Left lung (tissue), 14 donors: ENCODE data around the gene SHCBP1L. TPM values are rescaled to one million over a fixed set of nuclear protein-coding genes. Genes with fewer than 3 reads are reported as not detected.

ENCODE experiments used
- ATAC-seq: fragments of 200-7000 bp; cut with Tn5 transposase; one replicate; pipeline ENCODE4 v1.9.1; 2020; ENCODE audit warnings: moderate library complexity
- DNase-seq, 4 donors: peaks; one replicate each; pipeline ENCODE4 v3.0.0-alpha.2; 2013 to 2020
- H3K27ac ChIP-seq, 2 donors: fragments of 200-600 bp; sonication (generic) in 1 of 2; one replicate each; pipeline versions ENCODE4 v1.5.0 to v1.8.0; 2020 to 2021
- H3K27me3 ChIP-seq, 2 donors: fragments of 200-600 bp; sonication (generic) in 1 of 2; one replicate each; pipeline versions ENCODE4 v1.5.0 to v1.8.0; 2020 to 2021
- H3K36me3 ChIP-seq, 2 donors: fragments of 200-600 bp; sonication (generic) in 1 of 2; one replicate each; pipeline versions ENCODE4 v1.5.0 to v1.8.0; 2020 to 2021
- H3K4me1 ChIP-seq, 2 donors: fragments of 200-600 bp; one replicate each; pipeline ENCODE4 v1.8.0; 2021
- H3K4me3 ChIP-seq, 2 donors: fragments of 200-600 bp; sonication (generic) in 1 of 2; one replicate each; pipeline versions ENCODE4 v1.5.0 to v1.8.0; 2020 to 2021; ENCODE audit warnings: mild to moderate bottlenecking in 1 of 2
- H3K9me3 ChIP-seq, 2 donors: fragments of 200-600 bp; sonication (generic) in 1 of 2; one replicate each; pipeline versions ENCODE4 v1.5.0 to v1.8.0; 2020 to 2021
- CTCF ChIP-seq, 2 donors: fragments of 200-600 bp; sonication (generic) in 1 of 2; IDR thresholded peaks; one replicate each; pipeline versions ENCODE4 v1.5.0 to v1.8.0; 2021; ENCODE audit warnings: antibody characterized with exemption in 2 of 2
- intact Hi-C, 2 donors: fragments of 100-400 bp; cut with DNase I; formaldehyde crosslinking; loops; one replicate each; pipeline versions ENCODE4 v1.11.2 to v1.14.2; 2022
- long read RNA-seq, 12 donors: library from polyadenylated mRNA in 2 of 12; unstranded in 2 of 12; transcript quantifications; one replicate each; pipeline ENCODE4 v2.0.0 and lab custom pipeline, GENCODE V29; 2019 to 2026
- polyA plus RNA-seq, 6 donors: library from polyadenylated mRNA; unstranded; fragments of 120-200 nt; gene quantifications; one replicate each; pipeline ENCODE4 v1.2.1, GENCODE V29; 2013; ENCODE audit not compliant: insufficient read length in 6 of 6
- total RNA-seq, 2 donors: library from RNA; stranded (reverse); fragmentation: NEBNext Ultra II Directional; extraction: Animal tissue kit (Norgen Biotek cat#: 25700); gene quantifications; one replicate each; pipeline ENCODE4 v1.2.1, GENCODE V29; 2021
- donor health status: DM: no; HTN: yes; CAD: no.
- donor health status: DM: no; HTN: no; CAD: no.

SHCBP1L gene
- total RNA-seq (not detected), polyA plus RNA-seq (under 1 TPM; 0.27 to 0.86 (median 0.58) TPM)
- long read RNA-seq, donor 1, result 0 reads
- long read RNA-seq, donor 2, partial matches to known transcripts, result 133 of 146 reads
- long read RNA-seq, donor 2, other reads (novel, unspliced or antisense), result 13 of 146 reads
- long read RNA-seq, donor 3, result 0 reads
- long read RNA-seq, donor 4, result 0 reads
- long read RNA-seq, donor 5, result 0 reads
- long read RNA-seq, donor 6, result 0 reads
- long read RNA-seq, donor 7, result 0 reads
- long read RNA-seq, donor 8, partial matches to known transcripts, result 100 of 105 reads
- long read RNA-seq, donor 8, other reads (novel, unspliced or antisense), result 5 of 105 reads
- long read RNA-seq, donor 9, result 0 reads
- long read RNA-seq, donor 10, result 0 reads
- long read RNA-seq, donor 11, result 0 reads
- long read RNA-seq, donor 12, result 0 reads

GRCh38 chr1:182952677-182953444 lies at the start of gene SHCBP1L:
Gene SHCBP1L (minus strand): TSS chr1:182953166. CDS start chr1:182953133, 33 bp downstream.
- ATAC-seq, result peak; percentile 58
- Histone ChIP-seq H3K27ac (no peak within 1 kb of the TSS), H3K27me3 (peaks cover 17 to 41% of the 10 kb centered on the region in 2 donors)

GRCh38 chr1:183002267-183002666 lies 49.3 kb upstream of the SHCBP1L start:
- H3K4me1 ChIP-seq, result peaks cover 0 to 3% of the 10 kb centered on the region in 2 donors
- no peak overlapping the region for H3K27ac ChIP-seq
- DNase-seq (no peak), ATAC-seq (no peak)
- no peak for TF ChIP-seq CTCF (IDR thresholded peaks at IDR 0.05)
- H3K4me3 ChIP-seq, result no peak overlapping the region
- no peaks in the 10 kb centered on the region for H3K36me3 ChIP-seq
- no peaks in the 10 kb centered on the region for H3K9me3 ChIP-seq
- H3K27me3 ChIP-seq, result no peaks in the 10 kb centered on the region
- intact Hi-C loops, result no loop called here

More at GRCh38 chr1:182952677-182953444, at the start of gene SHCBP1L:
- Histone ChIP-seq H3K36me3 (no peaks in the 10 kb centered on the region), H3K4me1 (no peaks in the 10 kb centered on the region), H3K9me3 (no peaks in the 10 kb centered on the region), H3K4me3 (peak within 1 kb of the TSS in 1 of 2 donors; percentile 1)
- no peak for TF ChIP-seq CTCF (IDR thresholded peaks at IDR 0.05)
- DNase-seq, result peak in 2 of 4 donors; percentile 16 to 80
- intact Hi-C loops, result no loop called here

- Histone ChIP-seq H3K9me3 (no peaks in the 10 kb centered on the region), H3K4me1 (peaks cover 0 to 3% of the 10 kb centered on the region in 2 donors), H3K36me3 (no peaks in the 10 kb centered on the region), H3K27ac (no peak overlapping the region), H3K4me3 (no peak overlapping the region), H3K27me3 (no peaks in the 10 kb centered on the region)
- TF ChIP-seq CTCF (IDR thresholded peaks at IDR 0.05), result no peak
- no peak for DNase-seq
- intact Hi-C loops, result no loop called here
- no peak for ATAC-seq
Measured at GRCh38 chr1:183000167-183000962, 47.4 kb upstream of the SHCBP1L start.

- Histone ChIP-seq H3K9me3 (no peaks in the 10 kb centered on the region), H3K36me3 (no peaks in the 10 kb centered on the region), H3K4me3 (no peak overlapping the region), H3K27me3 (no peaks in the 10 kb centered on the region), H3K27ac (no peak overlapping the region), H3K4me1 (peaks cover 0 to 3% of the 10 kb centered on the region in 2 donors)
- DNase-seq (no peak), ATAC-seq (no peak)
- no peak for TF ChIP-seq CTCF (IDR thresholded peaks at IDR 0.05)
- intact Hi-C loops, result no loop called here
Measured at GRCh38 chr1:182998482-182998881, 45.5 kb upstream of the SHCBP1L start.
